NOMO-1 treated with DMSO at 0.1 percent for 48 hours (cell line): ENCODE measurements around the gene PIGZ.

Source experiments
- DNase-seq: peaks from one replicate; lab custom pipeline; 2025; ENCODE audit not compliant: unreplicated experiment; lab: John Stamatoyannopoulos, UW

Gene PIGZ

GRCh38 chr3:196916995-196917394 lies 51.6 kb downstream of the PIGZ start:
- no peak for DNase-seq

- no peak for DNase-seq
Observed at GRCh38 chr3:196916221-196916620, 52.4 kb downstream of the PIGZ start.

GRCh38 chr3:196915375-196915774 lies 53.3 kb downstream of the PIGZ start:
- DNase-seq, result no peak

- no peak for DNase-seq
Observed at GRCh38 chr3:196914866-196915265, 53.8 kb downstream of the PIGZ start.

- DNase-seq, result no peak
Observed at GRCh38 chr3:196903740-196904139, 64.9 kb downstream of the PIGZ start.

- no peak for DNase-seq
Observed at GRCh38 chr3:196902296-196902695, 66.3 kb downstream of the PIGZ start.

- DNase-seq, result no peak
Observed at GRCh38 chr3:196901768-196902167, 66.9 kb downstream of the PIGZ start.
